ENCODE data around the gene ADCK1. TPM values are rescaled to one million over a fixed set of nuclear protein-coding genes. Genes with fewer than 3 reads are reported as not detected.
A peak's percentile ranks its signal among the peaks of the same experiment; 100 is the strongest.

The ADCK1 gene
- total RNA-seq, 1 donor from 2014 or later: 7.7 TPM

DNA sequence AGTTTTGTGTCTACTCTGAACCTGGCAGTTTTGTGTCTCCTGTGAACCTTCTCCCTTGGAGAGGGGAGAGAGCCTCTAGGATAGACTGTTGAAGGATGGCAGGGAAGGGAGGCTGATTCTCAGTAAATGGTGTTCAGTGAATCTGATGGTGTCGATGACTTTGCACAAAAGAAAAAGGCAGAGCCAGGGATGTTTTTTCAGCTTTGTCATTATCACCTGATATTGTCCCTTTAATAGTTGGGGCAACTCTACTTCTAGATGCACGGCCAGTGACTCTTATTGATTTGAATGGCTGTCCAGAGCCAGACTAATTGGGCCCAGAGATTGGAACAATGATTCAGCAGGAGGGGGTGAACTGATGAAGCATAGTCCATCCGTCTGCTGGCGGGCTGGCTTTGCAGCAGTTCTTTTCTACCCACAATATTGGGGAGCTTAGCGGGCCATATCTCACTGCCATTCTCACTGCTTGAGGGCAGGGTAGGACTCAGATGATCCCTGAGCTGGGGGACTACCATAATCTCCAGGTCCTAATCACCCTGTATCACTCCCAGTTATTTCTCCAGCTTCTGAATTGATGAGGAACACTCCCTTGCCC, 93.1 kb downstream of the ADCK1 start:
- Mint-ChIP-seq H3K4me3 (ENCODE audit: unreplicated experiment) (no peak overlapping the region), H3K27ac (ENCODE audit: unreplicated experiment) (no peak overlapping the region), H3K9me3 (ENCODE audit: low read depth) (peaks cover 12% of the 10 kb centered on the region), H3K36me3 (ENCODE audit: low read depth) (peaks cover 13% of the 10 kb centered on the region), H3K27me3 (ENCODE audit: low read depth) (no peaks in the 10 kb centered on the region), H3K4me1 (ENCODE audit: low read depth) (no peaks in the 10 kb centered on the region)
- DNase-seq (ENCODE audit: low spot score): peak; percentile 25
- TF ChIP-seq, protein P1, sequence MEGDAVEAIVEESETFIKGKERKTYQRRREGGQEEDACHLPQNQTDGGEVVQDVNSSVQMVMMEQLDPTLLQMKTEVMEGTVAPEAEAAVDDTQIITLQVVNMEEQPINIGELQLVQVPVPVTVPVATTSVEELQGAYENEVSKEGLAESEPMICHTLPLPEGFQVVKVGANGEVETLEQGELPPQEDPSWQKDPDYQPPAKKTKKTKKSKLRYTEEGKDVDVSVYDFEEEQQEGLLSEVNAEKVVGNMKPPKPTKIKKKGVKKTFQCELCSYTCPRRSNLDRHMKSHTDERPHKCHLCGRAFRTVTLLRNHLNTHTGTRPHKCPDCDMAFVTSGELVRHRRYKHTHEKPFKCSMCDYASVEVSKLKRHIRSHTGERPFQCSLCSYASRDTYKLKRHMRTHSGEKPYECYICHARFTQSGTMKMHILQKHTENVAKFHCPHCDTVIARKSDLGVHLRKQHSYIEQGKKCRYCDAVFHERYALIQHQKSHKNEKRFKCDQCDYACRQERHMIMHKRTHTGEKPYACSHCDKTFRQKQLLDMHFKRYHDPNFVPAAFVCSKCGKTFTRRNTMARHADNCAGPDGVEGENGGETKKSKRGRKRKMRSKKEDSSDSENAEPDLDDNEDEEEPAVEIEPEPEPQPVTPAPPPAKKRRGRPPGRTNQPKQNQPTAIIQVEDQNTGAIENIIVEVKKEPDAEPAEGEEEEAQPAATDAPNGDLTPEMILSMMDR (IDR thresholded peaks at IDR 0.05): no peak

DNA sequence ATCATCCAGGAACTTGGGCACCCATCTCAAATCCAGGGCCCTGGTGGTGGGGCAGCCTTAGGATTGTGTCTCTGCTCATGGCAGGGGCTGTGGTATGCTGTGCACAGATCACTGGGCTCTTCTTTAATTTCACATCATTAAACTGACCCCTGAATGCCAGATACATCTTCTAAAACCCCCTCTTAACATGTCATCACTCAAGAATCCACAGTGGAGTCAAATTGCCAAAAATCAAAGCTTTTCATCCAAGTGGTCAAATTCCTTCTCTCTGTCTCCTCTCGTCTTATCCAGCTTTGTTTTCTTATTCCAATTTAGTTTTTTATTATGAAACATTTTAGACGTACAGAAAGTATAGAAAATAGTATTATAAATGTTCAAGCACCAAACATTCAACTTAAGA, 97.5 kb downstream of the ADCK1 start:
- TF ChIP-seq, protein P1 (IDR thresholded peaks at IDR 0.05): no peak
- no peaks in the 10 kb centered on the region for H3K4me1 Mint-ChIP-seq (ENCODE audit: low read depth)
- peaks cover 12% of the 10 kb centered on the region for H3K36me3 Mint-ChIP-seq (ENCODE audit: low read depth)
- H3K27me3 Mint-ChIP-seq (ENCODE audit: low read depth): no peaks in the 10 kb centered on the region
- no peak overlapping the region for H3K4me3 Mint-ChIP-seq (ENCODE audit: unreplicated experiment)
- no peak overlapping the region for H3K27ac Mint-ChIP-seq (ENCODE audit: unreplicated experiment)
- no peaks in the 10 kb centered on the region for H3K9me3 Mint-ChIP-seq (ENCODE audit: low read depth)
- DNase-seq (ENCODE audit: low spot score): no peak

DNA sequence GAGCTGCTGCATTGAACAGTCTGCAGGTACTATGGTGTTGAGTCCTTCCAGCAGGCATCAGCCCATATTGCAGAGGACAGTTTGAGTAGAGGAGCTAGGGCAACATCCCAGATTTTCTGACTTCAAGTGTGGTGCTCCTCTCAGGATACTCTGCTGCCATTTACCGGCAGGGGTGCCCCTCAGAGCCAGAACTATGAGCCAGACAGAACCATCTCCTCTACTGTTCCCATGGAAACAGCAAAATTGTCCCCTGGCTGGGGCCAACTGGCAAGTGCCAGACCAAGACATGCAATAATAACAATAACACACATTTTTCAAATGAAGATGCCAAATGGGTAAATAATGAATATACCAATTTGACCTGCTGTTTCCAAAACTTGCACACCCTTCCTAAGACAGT, 102.9 kb downstream of the ADCK1 start:
- H3K4me1 Mint-ChIP-seq (ENCODE audit: low read depth): no peaks in the 10 kb centered on the region

DNA sequence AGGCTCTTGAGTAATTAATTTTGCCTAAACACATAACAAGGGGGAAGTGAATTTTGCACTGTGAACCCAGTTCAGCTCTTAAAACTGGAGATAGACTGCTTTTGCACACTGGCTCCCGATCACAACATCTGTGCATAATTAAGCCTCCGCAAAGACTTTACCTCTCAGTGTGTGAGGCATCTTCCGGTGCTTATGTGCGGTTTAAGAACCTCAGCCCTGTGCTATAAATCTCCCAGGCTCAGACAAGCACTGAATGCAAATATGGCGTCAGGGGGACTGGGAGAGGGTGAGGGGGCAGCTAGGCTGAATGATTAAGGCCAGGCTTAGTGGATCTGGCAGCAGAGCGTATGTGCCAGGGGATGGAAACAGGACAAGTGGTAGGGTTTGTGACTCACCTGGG, 103.3 kb downstream of the ADCK1 start:
- Mint-ChIP-seq H3K9me3 (ENCODE audit: low read depth) (no peaks in the 10 kb centered on the region), H3K4me3 (ENCODE audit: unreplicated experiment) (no peak overlapping the region), H3K27me3 (ENCODE audit: low read depth) (no peaks in the 10 kb centered on the region), H3K36me3 (ENCODE audit: low read depth) (peaks cover 11% of the 10 kb centered on the region), H3K4me1 (ENCODE audit: low read depth) (no peaks in the 10 kb centered on the region), H3K27ac (ENCODE audit: unreplicated experiment) (no peak overlapping the region)
- no peak for DNase-seq (ENCODE audit: low spot score)
- TF ChIP-seq, protein P1 (IDR thresholded peaks at IDR 0.05): no peak

More for the DNA sequence above, 102.9 kb downstream of the ADCK1 start:
- Mint-ChIP-seq H3K4me3 (ENCODE audit: unreplicated experiment) (no peak overlapping the region), H3K27ac (ENCODE audit: unreplicated experiment) (no peak overlapping the region), H3K9me3 (ENCODE audit: low read depth) (no peaks in the 10 kb centered on the region), H3K27me3 (ENCODE audit: low read depth) (no peaks in the 10 kb centered on the region), H3K36me3 (ENCODE audit: low read depth) (peaks cover 11% of the 10 kb centered on the region)
- no peak for DNase-seq (ENCODE audit: low spot score)
- TF ChIP-seq, protein P1 (IDR thresholded peaks at IDR 0.05): no peak

DNA sequence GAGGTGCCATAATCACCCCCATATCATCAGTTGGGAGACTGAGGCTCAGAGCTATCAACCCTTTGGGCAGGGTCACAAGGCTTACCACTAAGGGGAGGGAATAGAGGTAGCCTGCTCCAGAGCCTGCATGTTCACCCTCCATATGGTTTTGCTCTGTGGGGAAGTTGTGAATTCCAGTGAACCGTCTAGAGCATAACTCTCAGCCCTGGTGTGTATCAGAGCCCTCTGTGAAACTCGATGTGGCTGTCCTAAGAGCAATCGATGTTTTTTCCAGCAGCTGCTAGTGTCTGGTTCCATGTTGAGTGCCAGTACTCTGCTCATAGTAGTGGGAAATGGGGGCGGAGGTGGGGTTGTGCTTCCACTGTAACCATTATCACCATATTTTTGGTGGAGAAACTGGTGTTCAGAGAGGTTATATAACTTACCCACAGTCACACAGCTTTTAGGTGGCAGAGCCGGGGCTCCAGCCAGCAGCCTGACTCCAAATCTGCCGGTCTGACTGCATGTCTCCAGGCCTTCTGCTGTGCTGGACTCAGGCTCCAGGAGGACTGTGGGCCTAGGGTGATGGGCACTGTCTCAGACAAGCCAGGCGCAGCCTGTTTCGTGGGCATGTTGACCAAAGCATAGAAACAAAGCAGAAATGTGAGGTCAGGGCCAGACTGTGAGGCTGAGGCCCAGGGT, 104.2 kb downstream of the ADCK1 start:
- H3K27ac Mint-ChIP-seq (ENCODE audit: unreplicated experiment): no peak overlapping the region
- peaks cover 13% of the 10 kb centered on the region for H3K36me3 Mint-ChIP-seq (ENCODE audit: low read depth)
- no peak for DNase-seq (ENCODE audit: low spot score)
- TF ChIP-seq, protein P1 (IDR thresholded peaks at IDR 0.05): no peak
- no peaks in the 10 kb centered on the region for H3K9me3 Mint-ChIP-seq (ENCODE audit: low read depth)
- no peaks in the 10 kb centered on the region for H3K27me3 Mint-ChIP-seq (ENCODE audit: low read depth)
- H3K4me3 Mint-ChIP-seq (ENCODE audit: unreplicated experiment): no peak overlapping the region
- H3K4me1 Mint-ChIP-seq (ENCODE audit: low read depth): no peaks in the 10 kb centered on the region
